ENCODE measurements around the gene IRF8.

IRF8 gene

DNA sequence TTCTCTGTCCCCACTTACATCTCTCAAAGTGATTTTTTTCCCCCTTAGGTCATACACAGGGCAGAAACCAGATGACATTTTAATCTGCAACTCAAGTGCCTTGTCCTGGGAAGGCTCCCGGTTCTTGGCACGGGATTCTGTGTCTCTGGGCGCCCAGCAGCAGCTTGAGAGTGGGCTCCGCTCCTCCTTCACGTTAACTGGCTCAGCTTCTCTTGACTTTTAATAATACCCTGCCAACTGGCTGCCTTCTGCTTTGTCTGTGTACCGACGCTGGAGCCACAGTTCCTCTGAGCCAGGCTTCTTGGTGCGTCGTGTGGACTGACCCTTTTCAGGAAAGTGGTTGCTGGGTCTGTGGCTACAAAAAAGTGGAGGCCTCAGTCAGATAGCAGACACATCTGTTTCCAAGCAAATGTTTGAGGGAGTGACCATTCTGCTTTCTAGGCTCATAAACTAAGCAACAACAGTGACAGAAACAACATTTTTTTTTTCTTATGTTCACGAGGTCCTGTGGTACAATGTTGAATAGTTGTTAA, 64.9 kb downstream of the IRF8 start:
- DNase-seq, result no peak

DNA sequence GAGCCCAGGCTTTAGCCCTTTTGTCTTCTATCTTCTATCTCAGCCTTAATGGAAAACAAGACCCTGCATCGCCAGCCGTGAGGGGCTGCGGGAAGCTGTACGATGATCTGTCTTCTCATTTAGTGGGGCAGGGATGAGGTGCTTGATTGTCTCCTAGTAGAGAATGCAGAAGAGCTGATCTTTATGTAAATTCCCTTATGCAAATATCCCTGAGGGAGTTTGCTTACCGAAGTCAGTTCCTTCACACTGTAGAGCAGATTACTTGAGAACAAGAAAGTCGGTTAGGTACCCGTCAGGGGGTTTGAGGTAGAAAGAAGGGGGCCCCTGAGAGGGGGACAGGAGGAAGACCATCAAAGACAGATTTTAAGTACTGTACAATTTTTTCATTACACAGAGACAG, 66.2 kb downstream of the IRF8 start:
- no peak for DNase-seq

DNA sequence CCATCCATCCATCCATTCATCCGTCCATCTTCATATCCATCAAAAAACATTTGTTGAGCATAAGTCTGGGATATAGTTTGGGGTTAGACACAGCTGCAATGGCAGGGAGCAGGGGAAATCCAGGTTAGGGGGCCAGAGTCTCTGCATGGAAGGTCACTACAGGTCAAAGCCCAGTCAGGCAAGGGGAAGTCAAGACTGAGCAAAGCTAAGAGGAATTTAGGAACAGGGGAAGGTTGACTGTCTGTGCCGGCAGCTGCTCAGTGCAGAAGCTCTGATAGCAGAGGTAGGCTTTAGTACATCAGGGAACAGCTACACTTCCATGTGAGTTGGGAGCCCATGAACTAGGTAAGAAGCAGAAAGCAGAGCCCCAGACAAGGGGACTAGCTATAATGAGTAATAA, 68.1 kb downstream of the IRF8 start:
- DNase-seq, result no peak

DNA sequence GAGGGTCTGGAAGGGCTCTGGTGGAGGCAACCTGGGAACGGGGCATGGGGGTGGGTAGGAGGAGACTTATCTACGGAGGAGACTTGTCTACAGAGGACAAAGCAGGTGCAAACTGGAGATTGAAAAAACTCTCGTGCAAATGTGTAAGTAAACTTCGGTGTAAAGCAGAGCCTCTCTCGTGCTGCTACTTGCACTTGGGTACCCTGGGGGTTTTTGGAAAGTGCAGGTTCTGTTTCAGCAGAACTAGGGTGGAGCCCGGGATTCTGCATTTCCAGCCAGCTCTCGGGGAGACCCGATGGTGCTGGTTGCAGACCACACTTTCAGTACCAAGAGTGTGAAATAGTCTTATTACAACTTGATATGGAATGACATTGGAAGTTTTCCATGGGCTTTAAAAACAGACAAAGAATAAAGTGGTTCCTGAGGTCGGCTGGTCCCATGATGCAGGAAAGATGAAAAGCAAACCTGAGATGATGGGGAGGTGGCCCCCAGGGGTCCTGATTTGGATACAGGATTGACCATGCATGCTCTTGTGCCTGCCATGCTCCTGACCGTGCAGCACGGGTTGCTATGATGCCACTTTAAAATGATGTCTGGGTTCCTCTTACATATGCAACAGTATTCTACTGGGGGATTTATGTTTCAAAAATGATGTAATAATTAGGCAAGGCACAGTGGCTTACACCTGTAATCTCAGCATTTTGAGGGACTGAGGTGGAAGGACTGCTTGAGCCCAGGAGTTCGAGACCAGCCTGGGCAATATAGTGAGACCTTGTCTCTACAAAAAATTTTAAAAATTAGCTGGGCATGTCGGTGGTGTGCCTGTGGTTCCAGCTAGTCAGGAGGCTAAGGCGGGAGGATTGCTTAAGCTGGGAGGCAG, 69.3 kb downstream of the IRF8 start:
- DNase-seq, result no peak

DNA sequence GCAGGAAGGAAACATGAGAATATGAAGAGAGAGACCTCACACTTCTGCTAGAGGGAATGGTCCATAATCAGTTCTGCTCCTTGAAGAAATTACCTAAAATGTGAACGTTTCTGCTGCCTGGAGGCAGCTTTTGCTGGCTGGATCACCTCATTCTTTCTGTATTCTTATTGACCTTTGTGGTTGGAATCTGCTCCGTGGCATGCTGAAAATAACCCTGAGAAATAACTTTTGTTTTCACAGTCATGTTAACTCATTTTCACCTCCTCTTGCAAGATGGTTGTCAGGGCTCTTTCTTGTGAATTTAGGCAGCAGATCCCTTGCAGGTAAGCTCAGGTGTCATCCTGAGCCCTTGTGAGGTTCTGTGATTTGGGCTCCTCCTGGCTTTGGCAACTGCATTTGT, 70.2 kb downstream of the IRF8 start:
- DNase-seq, result no peak

DNA sequence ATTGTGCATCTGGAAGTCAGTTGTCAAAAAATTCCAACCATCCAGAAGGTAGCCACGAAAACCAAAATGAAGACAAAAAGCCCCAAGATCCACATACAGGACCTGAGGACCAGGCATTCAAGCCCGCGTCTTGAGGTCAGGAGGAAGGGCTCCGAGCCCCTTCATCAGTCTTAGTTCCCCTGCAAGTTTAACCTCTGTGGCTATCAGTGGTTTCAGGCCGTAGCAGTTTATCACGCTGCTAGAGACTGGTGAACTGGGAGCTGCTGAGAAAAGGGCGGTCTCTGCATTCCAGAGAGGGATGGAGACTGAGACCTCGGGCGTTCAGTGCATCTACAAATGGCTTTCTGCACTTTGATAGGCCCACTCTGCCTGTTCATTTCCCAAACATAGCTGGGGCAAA, 70.6 kb downstream of the IRF8 start:
- DNase-seq, result no peak

DNA sequence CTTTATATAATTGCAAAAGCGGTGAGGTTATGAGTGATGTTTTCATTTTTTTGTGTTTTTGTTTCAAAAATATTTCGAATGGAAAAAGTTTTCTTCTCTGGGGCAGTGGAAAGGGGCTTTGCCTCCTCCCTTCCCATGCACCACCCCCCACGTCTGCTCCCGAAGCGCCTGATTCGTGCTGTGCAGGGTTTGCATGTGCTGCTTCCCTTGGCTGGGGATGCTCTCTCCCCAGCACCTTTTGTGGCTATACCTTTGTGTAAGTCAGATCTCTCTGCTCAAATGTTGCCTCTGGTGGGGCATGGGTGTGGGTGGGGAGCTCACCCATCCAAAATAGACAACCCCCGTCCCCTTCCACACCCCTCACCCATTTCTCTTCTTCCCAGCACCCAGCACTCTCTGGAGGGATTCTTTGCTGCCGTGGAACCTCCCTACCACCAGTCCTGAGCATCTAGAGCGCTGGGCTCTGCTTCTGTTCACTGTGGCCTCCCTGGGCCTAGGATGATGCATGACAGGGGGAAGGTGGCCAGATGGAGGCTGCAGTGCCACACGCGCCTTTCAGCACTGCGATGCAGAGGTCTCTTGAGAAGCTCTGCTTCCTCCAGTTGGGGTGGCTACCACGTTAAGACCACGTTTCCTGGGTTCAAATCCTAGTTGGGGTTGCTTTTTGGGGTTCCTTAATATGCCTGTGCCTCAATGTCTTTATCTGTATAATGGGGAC, 71.2 kb downstream of the IRF8 start:
- DNase-seq, result no peak

DNA sequence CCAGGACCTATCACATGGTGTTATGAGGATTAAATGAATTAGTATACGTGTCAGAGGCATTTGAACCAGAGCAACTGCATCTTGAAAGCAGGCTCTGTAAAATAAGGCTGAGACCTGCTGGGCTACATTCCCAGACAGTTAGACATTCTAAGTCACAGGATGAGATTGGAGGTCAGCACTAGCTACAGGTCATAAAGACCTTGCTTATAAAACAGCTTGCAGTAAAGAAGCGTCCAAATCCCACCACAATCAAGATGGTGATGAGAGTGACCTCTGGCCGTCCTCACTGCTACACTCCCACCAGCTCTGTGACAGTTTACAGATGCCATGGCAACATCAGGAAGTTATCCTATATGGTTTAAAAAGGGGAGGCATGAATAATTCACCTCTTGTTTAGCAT, 71.8 kb downstream of the IRF8 start:
- DNase-seq, result no peak

Data from Kasumi-1 (cell line).